ENCODE data around the gene DGKD.

DNA sequence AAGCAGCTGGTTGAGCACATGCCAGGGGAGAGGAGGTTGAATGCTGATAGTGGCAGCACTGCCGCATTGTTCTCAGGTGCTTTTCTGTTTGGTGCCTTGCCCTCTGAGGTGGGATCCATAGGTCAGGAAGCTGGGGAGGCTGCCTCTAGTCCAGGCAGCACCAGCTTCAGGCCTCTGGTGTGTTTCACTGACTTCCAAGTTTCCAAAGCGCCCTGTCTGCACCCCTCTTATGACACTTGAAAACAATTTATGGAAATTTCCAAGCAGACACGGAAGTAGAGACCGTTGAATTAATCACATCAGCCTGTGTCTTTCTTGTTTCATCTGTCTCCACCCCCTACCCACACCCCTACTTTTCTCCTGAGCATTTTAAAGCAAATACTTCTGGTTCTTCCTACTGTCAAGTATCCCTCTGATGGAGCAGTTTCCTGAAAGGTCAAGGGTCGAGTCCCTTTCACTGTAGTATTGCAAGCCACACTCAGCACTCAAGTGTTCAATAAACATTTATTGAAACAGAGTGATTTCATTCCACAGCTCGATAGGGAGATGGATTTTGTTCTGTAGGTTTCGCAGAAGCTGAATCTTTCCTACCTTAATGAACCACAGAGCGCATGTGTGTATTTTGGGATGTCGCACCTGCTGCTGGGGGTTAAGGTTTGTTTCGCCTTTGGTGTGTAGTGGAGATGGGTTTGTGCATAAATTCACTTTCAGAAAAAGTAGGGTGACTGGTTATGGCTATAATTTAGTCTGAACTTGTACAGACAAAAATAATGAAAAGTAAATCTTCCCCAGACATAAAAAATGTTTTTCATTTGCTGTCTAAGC lies 21.4 kb downstream of the DGKD start:
- TF ChIP-seq, protein P1, sequence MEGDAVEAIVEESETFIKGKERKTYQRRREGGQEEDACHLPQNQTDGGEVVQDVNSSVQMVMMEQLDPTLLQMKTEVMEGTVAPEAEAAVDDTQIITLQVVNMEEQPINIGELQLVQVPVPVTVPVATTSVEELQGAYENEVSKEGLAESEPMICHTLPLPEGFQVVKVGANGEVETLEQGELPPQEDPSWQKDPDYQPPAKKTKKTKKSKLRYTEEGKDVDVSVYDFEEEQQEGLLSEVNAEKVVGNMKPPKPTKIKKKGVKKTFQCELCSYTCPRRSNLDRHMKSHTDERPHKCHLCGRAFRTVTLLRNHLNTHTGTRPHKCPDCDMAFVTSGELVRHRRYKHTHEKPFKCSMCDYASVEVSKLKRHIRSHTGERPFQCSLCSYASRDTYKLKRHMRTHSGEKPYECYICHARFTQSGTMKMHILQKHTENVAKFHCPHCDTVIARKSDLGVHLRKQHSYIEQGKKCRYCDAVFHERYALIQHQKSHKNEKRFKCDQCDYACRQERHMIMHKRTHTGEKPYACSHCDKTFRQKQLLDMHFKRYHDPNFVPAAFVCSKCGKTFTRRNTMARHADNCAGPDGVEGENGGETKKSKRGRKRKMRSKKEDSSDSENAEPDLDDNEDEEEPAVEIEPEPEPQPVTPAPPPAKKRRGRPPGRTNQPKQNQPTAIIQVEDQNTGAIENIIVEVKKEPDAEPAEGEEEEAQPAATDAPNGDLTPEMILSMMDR (IDR thresholded peaks at IDR 0.05), result no peak
- TF ChIP-seq POLR2A (IDR thresholded peaks at IDR 0.05), result no peak

Data from prostate gland (tissue), 2 donors.